Limb (tissue), 2 donors: ENCODE data around the gene NES.

Experiments
- DNase-seq, 2 donors: peaks; one replicate each; pipeline ENCODE4 v3.0.0-alpha.2; 2016; ENCODE audit errors: extremely low spot score in 2 of 2

NES gene

GRCh38 chr1:156623946-156624813 is 53.0 kb downstream of the NES start:
- DNase-seq, result peak in 1 of 2 donors; percentile 67

DNA sequence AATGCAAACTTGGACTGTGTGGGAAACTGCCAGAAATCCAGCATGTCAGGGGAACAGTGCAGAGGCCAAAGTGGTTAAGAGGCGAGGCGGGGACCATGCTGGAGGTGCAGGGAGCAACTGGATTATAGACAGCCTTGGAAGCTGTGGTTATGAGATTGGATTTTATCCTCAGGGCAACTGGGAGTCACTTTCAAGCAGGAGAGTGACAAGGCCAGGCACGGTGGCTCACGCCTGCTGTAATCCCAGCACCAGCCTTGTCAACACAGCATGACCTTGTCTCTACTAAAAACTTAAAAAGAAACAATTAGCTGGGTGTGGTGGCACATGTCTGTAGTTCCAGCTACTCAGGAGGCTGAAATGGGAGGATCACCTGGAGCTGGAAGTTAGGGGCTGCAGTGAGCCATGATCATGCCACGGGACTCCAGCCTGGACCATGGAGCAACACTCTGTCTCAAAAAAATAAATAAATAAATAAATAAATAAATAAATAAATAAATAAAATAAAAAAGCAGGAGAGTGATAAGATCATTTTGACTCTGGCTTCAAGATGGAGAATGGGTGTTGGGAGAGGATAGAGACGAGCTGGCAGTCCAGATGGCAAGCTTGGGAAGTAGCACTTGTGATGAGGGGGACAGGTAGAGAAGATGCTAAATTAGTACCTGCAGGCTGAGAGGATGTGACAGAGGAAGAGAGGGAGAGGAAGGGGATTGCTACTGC is 54.5 kb downstream of the NES start:
- DNase-seq, result no peak

- no peak for DNase-seq
Observed at GRCh38 chr1:156619582-156619955, 57.6 kb downstream of the NES start.

- DNase-seq, result no peak
Observed at GRCh38 chr1:156618853-156619581, 58.2 kb downstream of the NES start, which contains the start of gene HAPLN2. HAPLN2 (plus strand) TSS chr1:156619415; CDS start chr1:156623491, 4,076 bp downstream.
